Stimulated activated CD4-positive, alpha-beta T cell treated with anti-CD3 and anti-CD28 coated beads, Interleukin-2, amount 100 ng/mL, for 4 hours (primary cell): ENCODE data around the gene FBRS.
"Not testable (repeated sequence)": the region's sequence is repeated elsewhere in the genome, so short reads cannot be mapped to it uniquely, and the experiment has no call there.

Experiments
- DNase-seq: peaks from one replicate; pipeline ENCODE4 v3.0.0-alpha.2; 2020; ENCODE audit warnings: low read depth

FBRS gene

DNA sequence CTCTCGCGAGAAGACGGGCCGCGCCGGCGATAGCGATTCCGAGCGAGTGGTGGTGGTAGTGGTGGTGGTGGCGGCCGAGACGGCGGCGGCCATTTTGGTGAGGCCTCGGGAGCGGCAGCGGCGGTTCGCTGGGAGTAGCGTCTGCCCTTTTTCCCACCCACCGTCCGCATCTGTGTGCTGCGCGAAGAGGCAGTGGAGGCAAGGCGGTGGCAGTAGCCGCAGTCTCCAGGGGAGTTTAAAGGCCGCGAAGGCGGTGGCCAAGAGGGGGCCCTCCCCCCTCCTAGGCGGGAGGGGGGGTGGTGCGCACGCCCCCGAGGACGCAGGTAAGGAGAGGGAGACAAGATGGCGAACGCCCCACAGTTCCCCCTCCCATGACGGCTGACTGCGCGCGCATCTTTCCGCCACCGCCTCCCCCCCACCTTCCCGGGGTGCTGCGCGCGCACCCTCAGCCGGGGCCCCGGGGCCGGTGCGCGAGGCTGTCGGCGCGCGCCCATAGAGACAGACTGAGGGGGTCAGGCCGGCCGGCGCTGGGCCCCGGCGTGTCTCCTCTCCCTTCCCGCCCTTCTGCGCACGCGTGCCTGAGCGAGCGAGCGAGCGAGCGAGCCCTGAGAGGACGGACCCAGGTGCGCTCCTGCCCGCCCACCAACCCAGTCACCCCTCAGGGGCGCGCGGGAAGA is 40.0 kb downstream of the FBRS start:
- DNase-seq, result peak; percentile 99

DNA sequence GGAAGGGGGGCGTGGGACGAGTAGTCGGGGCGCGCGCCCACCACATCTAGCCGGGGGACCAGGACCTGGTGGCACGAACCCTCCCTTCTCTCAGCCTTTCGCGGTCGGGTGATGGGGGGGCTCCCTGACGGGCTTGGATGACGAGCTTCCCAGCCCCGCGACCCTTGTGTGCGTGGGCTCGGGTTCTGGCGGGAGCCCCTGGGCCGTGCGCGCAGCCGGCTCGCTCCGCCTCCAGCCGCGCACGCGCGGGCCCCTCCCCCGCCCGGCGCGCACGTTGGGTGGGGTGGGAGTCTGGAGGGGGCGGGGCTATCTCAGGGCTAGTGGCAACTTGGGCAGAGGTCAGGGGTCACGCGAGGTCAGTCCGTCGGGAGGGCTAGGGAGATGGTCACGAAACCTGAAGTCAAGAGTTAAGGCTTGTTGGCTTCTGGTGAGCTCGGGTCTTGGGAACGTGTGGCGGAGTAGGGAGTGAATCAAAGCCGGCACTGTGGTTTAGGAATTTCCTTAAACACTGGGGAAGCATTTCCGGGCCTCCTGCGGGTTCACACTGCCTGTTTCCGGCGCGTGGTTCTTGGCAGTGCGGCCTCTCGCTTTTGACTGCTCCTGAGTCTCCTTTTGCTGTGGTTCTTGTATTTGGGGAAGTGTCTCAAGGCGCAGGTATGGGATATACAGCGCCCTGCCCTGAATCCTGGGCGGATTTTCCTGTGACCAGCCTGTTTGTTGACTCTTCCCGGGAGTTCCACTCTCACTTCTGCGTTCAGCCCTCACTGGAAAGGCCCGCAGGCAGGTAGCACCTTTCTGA is 40.8 kb downstream of the FBRS start, which contains the start of gene SRCAP:
TSS of gene SRCAP (plus strand) at position 356 of the 799 bp plus-strand sequence. CDS start 1,654 bp downstream, outside the sequence.
- peak; percentile 83 for DNase-seq

DNA sequence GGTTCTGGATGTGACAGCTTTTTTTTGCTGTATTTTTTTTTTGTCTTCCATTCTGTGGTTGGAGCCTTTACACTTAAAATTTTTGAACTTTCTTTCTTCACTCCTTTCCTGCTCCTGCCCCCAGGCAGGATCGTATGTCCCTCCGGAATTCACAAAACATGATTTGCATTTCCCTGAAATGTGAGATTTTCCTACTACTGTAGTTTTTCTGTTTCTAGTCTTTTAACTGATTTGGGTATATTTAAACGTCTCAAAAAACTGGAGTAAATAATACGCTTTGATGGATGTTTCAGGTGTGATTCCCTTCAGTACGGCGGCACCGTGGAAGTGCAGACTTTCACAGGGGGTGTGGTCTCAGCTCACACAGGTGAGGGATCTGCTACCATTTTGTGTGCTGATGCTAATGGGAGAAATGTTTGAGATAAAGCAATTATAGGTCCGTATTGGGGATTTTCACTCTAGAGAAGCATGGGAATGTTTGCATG is 41.4 kb downstream of the FBRS start:
- no peak for DNase-seq

- DNase-seq, result no peak
Measured at GRCh38 chr16:30700491-30700890, 42.3 kb downstream of the FBRS start.

GRCh38 chr16:30700971-30701370 is 42.7 kb downstream of the FBRS start:
- no peak for DNase-seq

DNA sequence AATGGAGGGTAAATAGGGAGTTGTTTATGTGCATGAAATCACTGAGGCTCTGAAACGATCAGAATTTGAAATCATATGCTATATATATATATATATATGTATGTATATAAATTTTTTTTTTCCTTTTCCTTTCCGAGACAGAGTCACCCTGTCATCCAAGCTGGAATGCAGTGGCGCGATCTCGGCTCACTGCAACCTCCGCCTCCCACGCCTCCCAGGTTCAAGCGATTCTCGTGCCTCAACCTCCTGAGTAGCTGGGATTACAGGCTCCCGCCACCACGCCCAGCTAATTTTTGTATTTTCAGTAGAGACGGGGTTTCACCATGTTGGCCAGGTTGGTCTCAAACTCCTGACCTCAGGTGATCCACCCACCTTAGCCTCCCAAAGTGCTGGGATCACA is 44.8 kb downstream of the FBRS start:
- not testable (repeated sequence) for DNase-seq

- DNase-seq, result no peak
Measured at GRCh38 chr16:30703971-30704370, 45.7 kb downstream of the FBRS start.

GRCh38 chr16:30706046-30706445 is 47.8 kb downstream of the FBRS start:
- no peak for DNase-seq

DNA sequence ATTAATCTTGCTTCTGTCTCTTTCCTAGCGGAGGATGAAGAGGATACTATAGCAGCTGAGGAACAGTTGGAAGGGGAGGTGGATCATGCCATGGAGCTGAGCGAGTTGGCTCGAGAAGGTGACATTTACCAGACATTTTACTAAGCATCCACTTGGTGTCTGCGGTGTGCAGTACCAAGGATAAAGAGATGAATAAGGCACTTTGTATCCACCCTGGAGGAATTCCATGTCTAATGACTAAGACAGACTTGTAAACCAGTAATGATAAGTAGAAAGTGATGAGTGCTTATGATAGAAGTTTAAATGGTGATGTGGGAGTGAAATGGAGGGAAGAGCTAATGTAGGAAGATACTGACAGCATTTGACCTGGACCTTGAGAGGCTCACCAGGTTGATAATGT is 52.7 kb downstream of the FBRS start:
- no peak for DNase-seq

GRCh38 chr16:30711712-30712111 is 53.5 kb downstream of the FBRS start:
- DNase-seq, result no peak

- DNase-seq, result peak; percentile 24
Measured at GRCh38 chr16:30715750-30716445, 57.7 kb downstream of the FBRS start.

- DNase-seq, result no peak
Measured at GRCh38 chr16:30720086-30720485, 61.9 kb downstream of the FBRS start.
